Measurements from ENCODE around the gene SOS1.
"Not testable (repeated sequence)": the region's sequence is repeated elsewhere in the genome, so short reads cannot be mapped to it uniquely, and the experiment has no call there.

SOS1 gene

GRCh38 chr2:39145906-39146421 is 25.1 kb upstream of the SOS1 start:
- H3K9me3 Mint-ChIP-seq = no peaks in the 10 kb centered on the region
- no peaks in the 10 kb centered on the region for H3K36me3 Mint-ChIP-seq (ENCODE audit: low read depth)
- H3K4me3 Mint-ChIP-seq = no peak overlapping the region
- no peaks in the 10 kb centered on the region for H3K27me3 Mint-ChIP-seq
- no peak overlapping the region for H3K27ac Mint-ChIP-seq
- intact Hi-C loops (cut with micrococcal nuclease) = no loop called here
- peaks cover 31% of the 10 kb centered on the region for H3K4me1 Mint-ChIP-seq (ENCODE audit: low read depth)

DNA sequence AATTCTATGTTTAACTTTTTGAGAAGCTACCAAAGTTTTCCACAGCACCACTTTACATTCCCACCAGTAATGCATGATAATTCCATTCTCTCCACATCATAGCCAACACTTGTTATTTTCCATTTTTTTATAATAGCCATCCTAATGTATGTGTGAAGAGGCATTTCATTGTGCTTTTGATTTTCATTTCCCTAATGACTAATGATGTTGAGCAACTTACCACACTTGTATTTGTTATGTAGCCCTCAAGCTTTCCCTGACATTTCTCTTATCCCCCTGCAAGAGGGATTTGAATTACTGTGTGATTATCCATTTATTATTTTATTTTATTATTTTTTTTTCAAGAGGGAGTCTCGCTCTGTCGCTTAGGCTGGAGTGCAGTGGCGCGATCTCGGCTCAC is 23.6 kb upstream of the SOS1 start:
- H3K27ac Mint-ChIP-seq = no peak overlapping the region
- no peak overlapping the region for H3K4me3 Mint-ChIP-seq
- intact Hi-C loops (cut with micrococcal nuclease) = no loop called here
- no peaks in the 10 kb centered on the region for H3K36me3 Mint-ChIP-seq (ENCODE audit: low read depth)
- H3K4me1 Mint-ChIP-seq (ENCODE audit: low read depth) = peaks cover 31% of the 10 kb centered on the region
- H3K9me3 Mint-ChIP-seq = no peaks in the 10 kb centered on the region
- H3K27me3 Mint-ChIP-seq = no peaks in the 10 kb centered on the region

DNA sequence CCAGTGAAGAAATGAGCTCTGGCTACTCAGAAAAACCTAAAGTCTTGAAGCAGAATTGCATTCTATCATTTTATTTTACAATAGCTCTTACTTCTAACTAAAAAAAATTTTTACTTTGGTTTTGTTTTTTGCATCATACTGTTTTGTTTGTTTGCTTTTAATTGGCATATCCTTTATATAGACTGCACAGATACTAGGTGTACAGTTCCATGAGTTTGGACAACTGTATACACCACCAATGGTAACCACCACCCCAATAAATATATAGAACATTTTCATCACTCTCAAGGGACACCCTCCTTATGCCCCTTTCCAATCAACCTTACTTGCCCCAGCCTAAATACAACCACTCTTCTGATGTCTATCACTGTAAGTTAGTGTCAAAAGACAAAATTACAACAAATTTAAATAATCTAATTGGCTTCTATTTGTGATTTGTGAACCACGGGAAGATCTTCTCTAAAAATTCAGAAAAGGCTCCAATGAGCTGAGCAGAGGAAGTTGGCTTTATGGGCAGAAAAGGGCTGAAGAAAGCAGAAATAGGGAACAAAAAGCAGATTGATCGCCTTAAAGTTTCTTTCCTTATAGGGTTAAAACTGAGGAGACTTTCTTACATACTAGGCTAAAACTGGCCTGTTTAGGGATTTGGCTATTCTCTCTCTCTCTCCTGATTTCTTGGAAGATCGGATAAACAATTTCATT is 22.2 kb upstream of the SOS1 start:
- peaks cover 31% of the 10 kb centered on the region for H3K4me1 Mint-ChIP-seq (ENCODE audit: low read depth)

DNA sequence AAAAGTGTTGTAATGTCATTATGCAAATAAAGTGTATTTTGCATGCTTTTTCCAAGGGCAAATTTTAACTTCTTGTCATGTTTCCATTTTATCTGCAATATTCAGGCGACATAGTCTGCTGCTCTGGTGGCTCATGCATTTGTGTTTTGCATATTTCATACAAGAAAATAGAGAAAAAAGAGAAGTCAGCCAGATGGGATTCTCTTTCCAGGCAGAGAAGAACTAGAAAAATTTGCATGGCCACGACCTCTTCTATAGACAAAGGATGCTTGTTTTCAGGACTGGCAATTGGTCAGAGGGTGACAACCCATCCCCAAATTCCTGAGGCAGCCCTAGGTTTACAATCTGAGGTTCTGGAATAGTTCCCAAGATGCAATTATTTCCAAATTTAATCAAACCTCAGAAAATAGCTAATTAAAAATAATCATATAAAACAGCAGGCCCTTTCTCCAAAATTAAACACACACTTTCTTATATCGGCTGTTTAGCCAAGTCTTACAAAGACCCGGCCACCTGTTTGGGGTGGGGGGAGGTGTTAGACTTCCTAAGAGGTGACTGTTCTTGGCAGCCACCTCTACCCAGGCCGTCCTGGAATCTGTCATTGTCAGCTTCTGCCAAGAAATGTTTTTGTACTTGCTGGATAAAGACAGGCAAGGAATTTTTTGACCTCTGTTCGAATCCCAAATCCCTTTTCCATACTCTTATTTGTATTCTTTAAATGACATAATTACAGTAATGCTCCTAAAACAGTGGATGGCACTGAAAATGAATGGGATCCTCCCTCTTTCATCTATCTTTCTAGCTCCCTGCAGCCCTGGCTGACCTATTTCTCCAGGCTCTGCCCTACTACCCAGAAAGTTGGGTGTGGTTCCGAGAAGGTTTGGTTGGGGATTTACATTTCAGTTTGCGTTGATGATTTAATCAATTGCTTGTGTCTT is 20.8 kb upstream of the SOS1 start:
- intact Hi-C loops (cut with micrococcal nuclease) = no loop called here
- Mint-ChIP-seq H3K27ac (peak overlapping the region; percentile 75), H3K36me3 (ENCODE audit: low read depth) (no peaks in the 10 kb centered on the region), H3K4me1 (ENCODE audit: low read depth) (peaks cover 26% of the 10 kb centered on the region), H3K27me3 (no peaks in the 10 kb centered on the region), H3K9me3 (no peaks in the 10 kb centered on the region), H3K4me3 (no peak overlapping the region)

More for the DNA sequence above, 22.2 kb upstream of the SOS1 start:
- H3K4me3 Mint-ChIP-seq = no peak overlapping the region
- intact Hi-C loops (cut with micrococcal nuclease) = no loop called here
- H3K27ac Mint-ChIP-seq = peak overlapping the region; percentile 75
- no peaks in the 10 kb centered on the region for H3K9me3 Mint-ChIP-seq
- H3K36me3 Mint-ChIP-seq (ENCODE audit: low read depth) = no peaks in the 10 kb centered on the region
- no peaks in the 10 kb centered on the region for H3K27me3 Mint-ChIP-seq

DNA sequence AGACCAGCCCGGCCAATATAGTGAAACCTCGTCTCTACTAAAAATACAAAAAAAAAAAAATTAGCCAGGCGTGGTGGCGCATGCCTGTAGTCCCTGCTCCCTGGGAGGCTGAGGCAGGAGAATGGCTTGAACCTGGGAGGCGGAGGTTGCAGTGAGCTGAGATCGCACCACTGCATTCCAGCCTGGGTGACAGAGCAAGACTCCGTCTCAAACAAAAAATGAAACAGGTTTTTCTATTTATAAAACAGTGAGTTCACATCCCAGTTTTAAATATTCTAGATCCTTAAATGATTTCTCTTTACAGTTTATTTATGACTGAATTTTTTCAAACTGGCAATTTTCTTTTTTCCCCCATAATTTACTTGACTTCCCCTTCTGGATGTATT is 20.1 kb upstream of the SOS1 start:
- H3K4me3 Mint-ChIP-seq; H3K36me3 Mint-ChIP-seq (ENCODE audit: low read depth); H3K27me3 Mint-ChIP-seq; intact Hi-C loops (cut with micrococcal nuclease); H3K9me3 Mint-ChIP-seq; H3K27ac Mint-ChIP-seq: not testable (repeated sequence)
- H3K4me1 Mint-ChIP-seq (ENCODE audit: low read depth) = peaks cover 26% of the 10 kb centered on the region

GRCh38 chr2:39140322-39140847 is 19.5 kb upstream of the SOS1 start:
- Mint-ChIP-seq H3K27me3 (no peaks in the 10 kb centered on the region), H3K4me3 (no peak overlapping the region), H3K27ac (no peak overlapping the region), H3K4me1 (ENCODE audit: low read depth) (peaks cover 26% of the 10 kb centered on the region), H3K36me3 (ENCODE audit: low read depth) (no peaks in the 10 kb centered on the region), H3K9me3 (no peaks in the 10 kb centered on the region)
- intact Hi-C loops (cut with micrococcal nuclease) = no loop called here

GRCh38 chr2:39139511-39140237 is 18.8 kb upstream of the SOS1 start:
- H3K27ac Mint-ChIP-seq = no peak overlapping the region
- peaks cover 26% of the 10 kb centered on the region for H3K4me1 Mint-ChIP-seq (ENCODE audit: low read depth)
- no peaks in the 10 kb centered on the region for H3K36me3 Mint-ChIP-seq (ENCODE audit: low read depth)
- intact Hi-C loops (cut with micrococcal nuclease) = no loop called here
- no peak overlapping the region for H3K4me3 Mint-ChIP-seq
- no peaks in the 10 kb centered on the region for H3K27me3 Mint-ChIP-seq
- H3K9me3 Mint-ChIP-seq = no peaks in the 10 kb centered on the region

DNA sequence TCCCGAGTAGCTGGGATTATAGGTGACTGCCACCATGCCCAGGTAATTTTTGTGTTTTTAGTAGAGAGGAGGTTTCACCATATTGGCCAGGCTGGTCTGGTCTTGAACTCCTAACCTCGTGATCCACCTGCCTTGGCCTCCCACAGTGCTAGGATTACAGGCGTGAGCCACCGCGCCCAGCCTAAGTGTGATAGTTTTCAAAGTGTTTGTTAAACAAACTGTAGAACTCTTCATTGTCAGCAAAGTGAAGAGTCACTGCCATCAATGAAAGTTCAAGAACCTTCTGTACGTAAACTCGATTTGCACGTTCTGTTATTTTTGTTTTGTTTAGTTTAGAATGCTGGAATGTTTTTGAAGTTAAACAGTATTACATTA is 18.0 kb upstream of the SOS1 start:
- Mint-ChIP-seq H3K36me3 (ENCODE audit: low read depth) (no peaks in the 10 kb centered on the region), H3K4me3 (no peak overlapping the region), H3K27me3 (no peaks in the 10 kb centered on the region), H3K4me1 (ENCODE audit: low read depth) (peaks cover 24% of the 10 kb centered on the region), H3K9me3 (no peaks in the 10 kb centered on the region), H3K27ac (no peak overlapping the region)
- intact Hi-C loops (cut with micrococcal nuclease) = no loop called here

DNA sequence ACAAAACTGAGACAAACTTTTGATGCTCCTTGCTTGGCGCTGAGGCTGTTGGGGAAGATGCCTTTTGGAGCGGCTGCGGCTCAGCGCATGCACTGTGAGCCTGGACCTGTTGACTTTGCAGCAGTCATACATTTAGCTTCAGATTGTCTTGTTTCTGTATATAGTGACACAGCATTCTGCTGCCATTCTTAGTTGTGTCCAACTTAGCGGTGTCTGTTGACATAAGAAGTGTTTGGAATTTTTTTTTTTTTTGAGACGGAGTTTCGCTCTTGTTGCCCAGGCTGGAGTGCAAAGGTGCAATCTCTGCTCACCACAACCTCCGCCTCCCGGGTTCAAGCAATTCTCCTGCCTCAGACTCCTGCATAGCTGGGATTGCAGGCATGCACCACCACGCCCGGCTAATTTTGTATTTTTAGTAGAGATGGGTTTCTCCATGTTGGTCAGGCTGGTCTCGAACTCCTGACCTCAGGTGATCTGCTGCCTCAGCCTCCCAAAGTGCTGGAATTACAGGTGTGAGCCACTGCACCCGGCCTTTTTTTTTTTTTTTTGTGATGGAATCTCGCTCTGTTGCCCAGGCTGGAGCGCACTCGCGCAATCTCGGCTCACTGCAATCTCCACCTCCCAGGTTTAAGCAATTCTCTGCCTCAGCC is 17.5 kb upstream of the SOS1 start:
- H3K9me3 Mint-ChIP-seq; H3K27ac Mint-ChIP-seq; H3K27me3 Mint-ChIP-seq; H3K4me3 Mint-ChIP-seq; intact Hi-C loops (cut with micrococcal nuclease); H3K36me3 Mint-ChIP-seq (ENCODE audit: low read depth): not testable (repeated sequence)
- H3K4me1 Mint-ChIP-seq (ENCODE audit: low read depth) = peaks cover 19% of the 10 kb centered on the region

DNA sequence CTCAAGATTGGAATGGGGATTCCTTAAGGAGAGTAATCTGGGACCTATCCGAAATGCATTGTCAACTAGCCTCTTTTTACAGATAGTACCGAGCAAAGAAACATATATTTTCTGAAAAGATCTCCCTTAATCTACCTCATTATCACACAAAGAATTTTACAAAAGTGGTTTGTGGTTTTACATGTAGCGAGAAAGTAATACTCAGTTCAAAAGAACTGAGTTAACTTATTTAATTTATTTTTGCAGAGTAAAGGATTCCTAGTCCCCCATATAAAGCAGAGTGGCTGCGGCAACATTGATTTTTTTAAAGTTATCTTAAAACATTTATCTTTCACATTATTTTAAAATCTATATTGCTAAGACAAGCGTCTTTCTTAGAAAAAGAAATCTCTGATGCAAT is 15.9 kb upstream of the SOS1 start:
- Mint-ChIP-seq H3K27ac (no peak overlapping the region), H3K36me3 (ENCODE audit: low read depth) (no peaks in the 10 kb centered on the region), H3K4me3 (no peak overlapping the region), H3K9me3 (no peaks in the 10 kb centered on the region), H3K4me1 (ENCODE audit: low read depth) (peaks cover 8% of the 10 kb centered on the region), H3K27me3 (no peaks in the 10 kb centered on the region)
- intact Hi-C loops (cut with micrococcal nuclease) = no loop called here

GRCh38 chr2:39135690-39136259 is 14.9 kb upstream of the SOS1 start:
- no peaks in the 10 kb centered on the region for H3K9me3 Mint-ChIP-seq
- intact Hi-C loops (cut with micrococcal nuclease) = no loop called here
- no peaks in the 10 kb centered on the region for H3K27me3 Mint-ChIP-seq
- no peaks in the 10 kb centered on the region for H3K36me3 Mint-ChIP-seq (ENCODE audit: low read depth)
- H3K4me1 Mint-ChIP-seq (ENCODE audit: low read depth) = no peaks in the 10 kb centered on the region
- no peak overlapping the region for H3K27ac Mint-ChIP-seq
- H3K4me3 Mint-ChIP-seq = no peak overlapping the region

DNA sequence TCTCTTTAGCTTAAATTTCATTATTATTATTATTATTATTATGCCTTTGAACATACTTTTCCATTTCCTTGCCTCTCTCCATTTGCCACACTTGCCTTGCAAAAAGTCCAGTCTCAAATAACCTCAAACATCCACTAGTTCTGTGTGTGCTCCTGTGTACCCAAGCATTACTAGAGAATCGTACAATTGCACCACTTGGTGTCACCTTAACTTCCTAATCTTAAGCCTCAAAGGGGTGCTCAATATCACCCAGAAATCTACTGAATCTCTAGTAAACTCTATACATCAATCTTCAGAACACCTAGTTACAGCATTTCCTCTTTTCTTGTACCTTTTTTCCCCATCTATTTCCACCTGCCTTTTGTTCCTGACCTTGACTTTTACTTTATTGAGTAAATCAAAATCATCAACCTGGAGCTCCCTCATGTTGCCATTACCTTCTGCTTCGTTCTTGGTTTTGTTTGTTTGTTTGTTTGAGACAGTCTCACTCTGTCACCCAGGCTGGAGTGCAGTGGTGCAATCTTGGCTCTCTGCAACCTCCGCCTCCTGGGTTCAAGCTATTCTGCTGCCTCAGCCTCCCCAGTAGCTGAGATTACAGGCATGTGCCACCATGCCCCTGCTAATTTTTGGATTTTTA is 12.5 kb upstream of the SOS1 start:
- H3K36me3 Mint-ChIP-seq (ENCODE audit: low read depth) = no peaks in the 10 kb centered on the region
- intact Hi-C loops (cut with micrococcal nuclease) = no loop called here
- no peaks in the 10 kb centered on the region for H3K9me3 Mint-ChIP-seq
- peaks cover 13% of the 10 kb centered on the region for H3K4me1 Mint-ChIP-seq (ENCODE audit: low read depth)
- no peaks in the 10 kb centered on the region for H3K27me3 Mint-ChIP-seq
- H3K27ac Mint-ChIP-seq = no peak overlapping the region
- no peak overlapping the region for H3K4me3 Mint-ChIP-seq

GRCh38 chr2:39128919-39129391 is 8.1 kb upstream of the SOS1 start:
- Mint-ChIP-seq H3K36me3 (ENCODE audit: low read depth) (peaks cover 10% of the 10 kb centered on the region), H3K4me1 (ENCODE audit: low read depth) (peaks cover 35% of the 10 kb centered on the region), H3K27ac (peak overlapping the region; percentile 66), H3K9me3 (no peaks in the 10 kb centered on the region), H3K27me3 (no peaks in the 10 kb centered on the region), H3K4me3 (no peak overlapping the region)
- intact Hi-C loops (cut with micrococcal nuclease) = no loop called here
